GM18505 (cell line): ENCODE measurements around the gene MLLT6.

Experiments used
- ATAC-seq: cut with Tn5 transposase; IDR thresholded peaks from one replicate; pipeline ENCODE4 v1.9.1; 2021; ENCODE audit not compliant: unreplicated experiment
- POLR2A ChIP-seq: IDR thresholded peaks from 4 replicates; pipeline ENCODE4 v1.6.1; 2011; ENCODE audit warnings: borderline replicate concordance; ENCODE audit not compliant: insufficient read depth, insufficient read length; ENCODE audit errors: extremely low read depth

The MLLT6 gene

DNA sequence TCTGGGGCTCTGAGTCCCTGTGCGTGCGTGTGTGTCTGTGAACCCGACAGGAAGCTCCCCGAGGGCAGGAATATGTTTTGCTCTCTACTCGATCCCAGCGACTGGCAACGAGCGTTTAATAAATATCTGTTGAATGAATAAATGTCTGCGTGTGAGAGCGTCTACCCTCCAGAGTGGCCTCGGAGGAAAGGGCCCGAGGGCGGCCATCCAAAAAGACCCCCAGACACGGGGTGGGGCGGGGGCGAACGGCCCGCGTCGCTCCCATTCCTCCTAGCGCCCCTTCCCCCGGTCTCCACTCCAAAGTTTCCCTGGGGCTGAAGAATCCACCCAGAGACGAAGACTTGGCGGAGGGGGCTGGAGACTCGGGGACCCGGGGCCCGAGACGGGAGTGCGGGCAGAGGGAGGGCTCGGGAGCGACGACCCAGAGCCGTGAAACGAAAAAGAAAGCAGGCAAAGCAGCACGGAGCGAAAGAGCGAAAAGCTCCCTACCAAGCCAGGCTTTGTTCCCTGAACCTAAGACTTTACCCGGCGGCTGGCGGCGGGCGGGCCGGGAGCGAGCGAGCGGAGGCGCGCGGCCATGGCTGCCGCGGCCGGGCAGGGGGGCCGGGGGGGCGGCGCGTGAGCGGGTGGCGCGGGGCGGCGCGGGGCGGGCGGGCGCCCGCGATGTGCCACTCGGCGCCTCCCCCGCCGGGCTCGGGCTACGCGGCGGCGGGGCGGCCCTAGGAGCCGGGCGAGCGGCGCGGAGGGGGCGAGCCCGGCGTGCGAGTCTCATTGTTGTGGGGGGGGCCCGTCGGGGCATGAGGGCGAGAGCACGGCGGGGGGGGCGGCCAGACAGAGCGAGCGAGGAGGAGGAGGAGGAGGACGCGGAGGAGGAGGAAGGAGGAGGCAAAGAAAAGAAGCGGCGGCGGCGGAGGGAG is at the start of gene MLLT6:
MLLT6 (plus strand) TSS at position 668 of the 917 bp plus-strand sequence. CDS start 360 bp downstream, outside the sequence.
- ATAC-seq: no peak
- TF ChIP-seq POLR2A: peak; percentile 47

GRCh38 chr17:38656959-38657823 is 47.9 kb upstream of the MLLT6 start:
- ATAC-seq: no peak
- no peak for TF ChIP-seq POLR2A

DNA sequence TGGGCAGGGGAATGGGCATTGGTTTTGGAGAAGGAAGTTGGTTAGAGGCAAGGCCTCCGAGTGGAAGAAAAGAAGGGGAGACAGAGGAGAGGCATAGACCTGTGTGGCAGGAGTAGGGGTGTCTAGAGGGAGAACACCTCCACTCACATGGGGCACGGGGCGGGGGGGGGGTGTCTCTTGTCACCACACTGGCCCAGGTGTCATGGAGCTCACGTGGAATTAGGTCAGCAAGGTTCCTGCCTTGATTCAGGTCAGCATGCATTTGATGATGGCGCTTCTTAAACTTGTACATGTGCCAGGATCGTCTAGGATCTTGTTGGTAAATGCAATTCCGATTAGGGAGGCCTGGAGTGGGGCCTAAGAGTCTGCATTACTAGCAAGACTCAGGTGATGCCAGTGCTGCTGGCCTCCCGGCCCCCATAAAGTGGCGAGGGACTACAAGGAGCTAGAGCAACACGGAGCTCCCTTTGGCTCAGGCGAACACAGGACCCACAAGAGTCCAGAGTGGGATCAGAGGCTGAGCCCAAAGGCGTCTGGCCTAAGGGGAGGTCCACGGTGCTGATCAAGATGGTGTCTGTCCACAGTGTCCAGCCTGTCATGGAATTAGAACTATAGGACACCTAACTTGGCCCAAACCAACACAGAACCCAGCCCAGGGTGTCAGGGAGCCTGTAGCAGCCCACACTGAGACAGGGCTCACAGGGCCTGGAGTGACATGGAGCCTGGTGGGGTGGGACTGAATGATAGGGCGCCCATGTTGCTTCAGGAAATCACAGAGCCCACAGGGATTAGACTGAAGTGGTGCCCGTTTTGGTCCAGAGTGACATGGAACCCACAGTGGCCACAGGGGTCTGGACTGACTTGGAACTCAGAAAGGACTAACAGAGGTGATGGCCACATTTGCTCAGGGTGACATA is 47.0 kb upstream of the MLLT6 start:
- no peak for TF ChIP-seq POLR2A
- ATAC-seq: no peak

DNA sequence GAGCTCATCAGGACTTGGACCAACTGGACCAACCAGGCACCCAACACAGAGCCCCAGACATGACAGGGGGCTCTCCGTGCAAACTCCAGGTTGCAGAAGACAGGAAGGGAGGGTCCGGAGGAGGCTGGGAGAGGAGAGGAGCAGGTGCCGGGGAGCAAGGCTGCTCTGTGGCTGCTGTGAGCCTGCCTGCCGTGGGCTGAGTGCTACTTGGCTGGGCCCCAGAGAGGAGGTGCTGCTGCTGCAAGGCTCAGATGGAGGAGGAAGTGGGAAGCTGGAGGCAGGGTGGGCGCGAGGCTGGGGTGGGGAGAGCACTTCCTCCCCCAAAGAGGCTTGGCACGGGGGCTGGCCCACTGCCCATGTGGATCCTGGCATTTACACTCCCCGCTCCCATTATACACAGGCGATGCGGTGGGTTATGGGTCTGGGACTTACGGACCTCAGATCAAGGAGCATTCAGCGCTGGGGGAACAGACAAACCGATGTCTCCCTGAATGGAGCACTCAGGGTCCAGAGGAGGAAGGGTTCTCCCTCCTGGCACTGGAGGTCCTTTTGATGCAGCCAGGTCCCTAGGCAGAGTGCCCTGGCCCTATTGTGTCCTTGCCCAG is 46.2 kb upstream of the MLLT6 start:
- ATAC-seq: no peak
- no peak for TF ChIP-seq POLR2A

- no peak for TF ChIP-seq POLR2A
- no peak for ATAC-seq
These were observed 45.7 kb upstream of the MLLT6 start for GRCh38 chr17:38659415-38659814.

DNA sequence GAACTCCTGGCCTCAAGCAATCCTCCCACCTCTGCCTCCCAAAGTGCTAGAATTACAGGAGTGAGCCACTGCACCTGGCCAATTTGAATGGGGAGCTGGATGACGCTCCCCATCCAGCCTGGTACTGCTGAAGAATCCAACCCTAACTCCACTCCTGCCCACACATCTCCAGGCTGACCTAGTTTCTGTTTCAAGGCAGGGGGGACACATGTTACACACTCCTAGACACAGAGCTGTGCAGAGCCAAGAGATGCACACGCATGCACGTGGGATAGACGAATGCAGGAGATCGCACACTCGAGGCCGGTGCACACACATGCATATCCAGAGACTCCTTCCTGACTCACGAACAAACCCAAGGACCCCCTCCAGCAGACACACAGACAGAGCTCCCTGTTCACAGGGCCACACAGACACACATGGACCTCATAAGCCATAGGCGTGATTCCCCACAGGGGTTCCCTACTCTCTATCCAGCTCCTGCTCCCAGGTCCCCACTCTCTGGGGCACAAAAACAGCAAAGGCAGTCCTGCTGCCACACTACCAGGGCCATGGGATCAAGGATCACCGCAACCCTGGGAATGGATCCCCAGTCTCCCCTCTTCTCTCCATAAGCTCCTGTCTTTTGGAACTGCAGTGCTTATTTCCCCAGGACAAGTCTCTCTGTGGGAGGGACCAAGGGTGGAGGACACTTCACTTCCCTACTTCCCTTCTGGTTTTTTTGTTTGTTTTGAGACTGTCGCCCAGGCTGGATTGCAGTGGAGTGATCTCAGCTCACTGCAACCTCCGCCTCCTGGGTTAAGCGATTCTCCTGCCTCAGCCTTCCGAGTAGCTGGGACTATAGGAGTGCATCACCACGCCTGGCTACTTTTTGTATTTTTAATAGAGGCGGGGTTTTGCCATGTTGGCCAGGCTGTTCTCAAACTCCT is 44.7 kb upstream of the MLLT6 start:
- no peak for ATAC-seq
- TF ChIP-seq POLR2A: no peak

DNA sequence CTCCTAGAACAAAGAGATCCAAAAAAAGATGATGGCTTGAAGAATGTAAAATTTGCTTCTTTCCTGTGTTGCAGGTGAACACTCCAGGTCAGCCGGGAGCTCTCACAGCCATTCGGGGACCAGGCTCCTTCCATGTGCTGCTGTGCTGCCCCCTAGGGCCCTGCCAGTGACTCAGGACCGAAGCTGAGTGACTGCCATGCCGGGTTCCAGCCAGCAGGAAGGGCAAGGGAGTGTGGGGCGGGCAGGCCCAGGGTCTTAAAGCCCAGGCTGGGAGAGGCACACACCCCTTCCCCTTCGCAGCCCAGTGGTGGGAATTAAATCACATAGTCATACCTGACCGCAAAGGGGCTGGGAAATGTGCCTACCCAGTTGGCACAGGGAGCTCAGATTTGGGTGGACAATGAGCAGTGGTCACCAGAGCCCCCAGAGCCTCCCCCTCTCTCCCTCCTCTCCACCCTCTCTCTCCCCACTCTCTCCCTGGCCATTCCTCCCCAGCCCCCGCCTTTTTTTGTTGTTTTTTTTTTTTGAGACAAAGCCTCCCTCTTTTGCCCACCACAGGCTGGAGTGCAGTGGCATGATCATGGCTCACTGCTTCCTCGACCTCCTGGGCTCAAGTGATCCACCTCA is 41.8 kb upstream of the MLLT6 start:
- no peak for TF ChIP-seq POLR2A
- no peak for ATAC-seq

DNA sequence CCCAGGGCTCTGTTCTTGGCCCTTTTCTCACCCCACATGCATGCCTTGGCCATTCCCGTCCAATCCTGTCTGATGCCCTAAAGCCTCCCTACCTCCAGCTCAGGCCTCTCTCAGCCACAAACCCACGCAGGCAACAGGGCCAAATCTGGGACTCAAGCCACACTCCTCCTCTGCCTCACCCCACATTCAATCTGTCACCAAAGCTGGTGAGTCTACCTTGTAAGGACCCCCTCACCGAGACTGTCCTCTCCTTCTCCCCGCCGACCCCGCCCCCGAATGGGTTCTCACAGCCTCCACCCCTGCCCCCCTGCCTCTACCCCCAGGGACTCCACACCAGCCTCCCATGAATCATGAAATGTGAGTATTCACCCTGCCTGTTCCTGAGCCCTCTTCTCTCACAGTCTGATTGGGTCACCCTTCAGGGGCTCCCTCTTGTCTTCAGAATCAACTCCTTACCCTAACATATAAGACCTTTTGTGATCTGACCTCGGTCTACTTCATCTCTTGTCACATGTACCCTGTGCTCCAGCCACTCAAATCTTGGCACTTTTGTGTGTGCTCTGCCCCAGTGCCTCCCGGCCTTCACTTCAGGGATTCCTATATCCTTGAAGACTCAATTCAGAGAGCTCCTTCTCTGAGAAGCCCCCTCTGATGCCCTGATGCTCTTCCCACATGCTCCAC is 41.0 kb upstream of the MLLT6 start:
- no peak for ATAC-seq

DNA sequence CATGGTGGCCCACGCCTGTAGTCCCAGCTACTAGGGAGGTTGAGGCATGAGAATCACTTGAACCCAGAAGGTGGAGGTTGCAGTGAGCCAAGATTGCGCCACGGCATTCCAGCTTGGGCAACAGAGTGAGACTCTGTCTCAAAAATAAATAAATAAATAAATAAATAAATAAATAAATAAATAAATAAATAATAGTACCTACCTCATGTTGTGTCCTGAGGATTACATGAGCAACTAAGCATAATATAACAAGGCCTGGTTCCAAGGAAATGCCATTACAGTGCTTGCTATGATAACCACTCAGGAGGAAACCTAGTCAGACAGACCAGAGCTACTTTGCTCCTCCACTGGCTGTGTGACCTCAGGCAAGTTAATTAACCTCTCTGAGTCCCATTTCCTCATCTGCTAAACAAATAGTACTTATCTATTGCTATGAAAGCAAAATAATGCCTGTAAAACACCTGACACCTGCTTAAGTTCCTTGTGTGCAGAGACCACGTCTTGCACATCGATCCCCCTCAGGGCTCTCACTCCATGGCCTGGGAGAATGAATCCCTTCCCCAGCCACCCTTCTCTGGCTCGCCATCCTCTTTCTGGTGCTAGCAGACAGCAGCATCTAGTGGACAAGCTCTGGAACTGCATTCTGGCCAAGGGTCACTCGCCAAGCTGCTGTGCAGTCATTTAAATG is 37.8 kb upstream of the MLLT6 start:
- no peak for ATAC-seq
- TF ChIP-seq POLR2A: no peak

More for the DNA sequence above, 41.0 kb upstream of the MLLT6 start:
- TF ChIP-seq POLR2A: no peak

GRCh38 chr17:38667787-38668122 is 37.3 kb upstream of the MLLT6 start:
- TF ChIP-seq POLR2A: no peak
- ATAC-seq: no peak
